ENCODE measurements around the gene DYRK1A.

Gene DYRK1A

GRCh38 chr21:37475186-37475868 is 108.8 kb downstream of the DYRK1A start:
- DNase-seq (ENCODE audit: low read depth in 1 of 2, low spot score in 1 of 2), result no peak

DNA sequence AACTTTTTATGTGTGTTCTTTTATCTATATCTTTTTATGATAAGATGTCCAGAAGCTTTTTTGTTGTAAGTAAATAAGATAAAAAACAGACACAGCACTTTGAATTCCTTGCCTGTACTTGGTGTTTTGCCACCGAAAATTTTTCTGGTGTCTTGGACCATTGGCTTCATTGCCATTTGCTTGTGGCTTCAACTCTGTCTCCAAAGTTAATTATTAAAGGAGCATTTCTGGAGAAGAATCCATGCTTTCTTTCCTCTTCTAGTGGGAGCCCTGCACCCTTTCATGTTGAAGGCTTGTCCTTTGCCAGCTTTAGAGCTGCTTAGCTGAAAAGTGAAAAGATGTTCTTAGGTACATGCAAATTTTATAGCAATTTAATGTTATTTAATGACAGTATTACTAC is 112.2 kb downstream of the DYRK1A start:
- no peak for DNase-seq (ENCODE audit: low read depth in 1 of 2, low spot score in 1 of 2)

DNA sequence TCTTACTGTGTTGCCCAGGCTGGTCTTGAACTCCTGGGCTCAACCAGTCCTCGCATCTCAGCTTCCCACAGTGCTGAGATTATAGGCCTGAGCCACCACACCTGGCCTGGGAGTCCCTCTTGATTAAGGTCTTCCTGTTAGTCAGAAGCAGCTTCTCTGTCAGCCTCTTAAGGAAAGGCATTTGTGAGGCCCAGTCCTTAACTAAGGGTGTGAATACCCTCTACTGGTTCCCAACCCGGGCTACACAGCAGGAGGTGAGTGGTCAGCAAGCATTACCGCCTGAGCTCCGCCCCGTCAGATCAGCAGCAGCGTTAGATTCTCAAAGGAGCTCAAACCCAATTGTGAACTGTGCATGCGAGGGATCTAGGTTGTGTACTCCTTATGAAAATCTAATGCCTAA is 117.2 kb downstream of the DYRK1A start:
- DNase-seq (ENCODE audit: low read depth in 1 of 2, low spot score in 1 of 2), result no peak

DNA sequence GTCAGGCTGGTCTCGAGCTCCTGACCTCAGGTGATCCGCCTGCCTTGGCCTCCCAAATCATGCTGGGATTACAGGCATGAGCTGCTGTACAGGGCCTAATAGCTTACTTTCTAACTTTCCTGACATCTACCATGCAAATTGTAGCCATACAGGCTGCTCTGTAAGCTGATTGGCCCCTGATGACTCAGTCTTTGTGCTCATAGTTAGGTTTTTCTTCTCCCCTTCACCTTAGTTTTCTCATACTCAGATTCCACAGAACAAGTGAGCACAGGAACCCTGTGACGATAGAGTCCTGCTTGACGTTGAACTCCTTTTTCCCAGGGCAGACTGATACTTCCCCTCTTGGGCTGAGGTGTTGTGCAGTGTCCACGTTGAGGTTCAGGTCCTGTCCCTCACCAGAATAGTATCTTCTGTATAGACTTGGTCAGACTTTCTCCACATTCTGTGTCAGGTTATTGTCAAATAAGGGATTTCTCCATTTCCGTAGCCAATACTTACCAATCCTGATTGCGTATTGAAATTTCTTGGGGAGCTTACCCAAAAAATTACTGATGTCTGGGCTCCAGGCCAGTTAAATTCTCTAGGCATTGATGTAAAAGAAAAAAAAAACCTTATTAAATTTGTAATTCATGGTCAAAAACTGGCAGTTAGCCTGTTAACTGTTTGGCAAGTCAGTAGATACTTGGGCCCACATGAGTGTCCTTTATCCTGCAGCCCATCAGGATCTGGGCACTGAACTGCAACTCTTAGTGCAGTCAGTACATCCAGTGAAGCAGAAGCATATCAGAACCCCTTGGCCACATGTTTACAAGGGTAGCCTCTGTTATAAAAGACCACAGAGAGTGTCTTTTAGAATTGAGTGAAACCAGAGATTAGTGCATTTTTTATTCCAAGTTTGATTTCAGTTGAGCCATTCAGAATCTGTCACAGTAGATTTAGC is 118.2 kb downstream of the DYRK1A start:
- no peak for DNase-seq (ENCODE audit: low read depth in 1 of 2, low spot score in 1 of 2)

DNA sequence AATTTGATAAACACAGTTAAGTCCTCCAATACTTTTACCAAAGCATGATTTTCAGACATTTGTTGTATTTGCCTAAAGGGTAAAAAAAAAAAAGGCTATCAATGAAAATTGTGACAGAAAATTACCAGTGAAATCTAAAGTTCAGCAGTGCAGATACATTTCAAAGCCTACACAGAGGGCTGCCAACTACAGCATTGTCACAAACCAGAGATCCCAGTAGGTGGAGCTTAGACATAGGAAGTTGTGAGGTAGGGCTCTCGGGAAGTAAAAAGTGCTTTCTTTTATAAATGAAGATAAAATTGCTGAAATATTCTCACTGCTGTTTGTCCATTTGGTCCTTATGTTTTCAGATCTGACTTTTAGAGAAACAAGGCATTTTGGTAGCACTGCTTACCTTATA is 123.0 kb downstream of the DYRK1A start:
- DNase-seq (ENCODE audit: low read depth in 1 of 2, low spot score in 1 of 2), result no peak

DNA sequence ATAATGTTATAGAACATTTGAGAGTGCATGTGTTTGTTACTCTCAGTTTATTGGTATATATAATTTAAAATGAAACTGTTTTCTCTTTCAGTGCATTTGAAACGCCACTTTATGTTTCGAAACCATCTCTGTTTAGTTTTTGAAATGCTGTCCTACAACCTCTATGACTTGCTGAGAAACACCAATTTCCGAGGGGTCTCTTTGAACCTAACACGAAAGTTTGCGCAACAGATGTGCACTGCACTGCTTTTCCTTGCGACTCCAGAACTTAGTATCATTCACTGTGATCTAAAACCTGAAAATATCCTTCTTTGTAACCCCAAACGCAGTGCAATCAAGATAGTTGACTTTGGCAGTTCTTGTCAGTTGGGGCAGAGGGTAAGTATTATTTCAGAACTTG is 123.5 kb downstream of the DYRK1A start:
- no peak for DNase-seq (ENCODE audit: low read depth in 1 of 2, low spot score in 1 of 2)

DNA sequence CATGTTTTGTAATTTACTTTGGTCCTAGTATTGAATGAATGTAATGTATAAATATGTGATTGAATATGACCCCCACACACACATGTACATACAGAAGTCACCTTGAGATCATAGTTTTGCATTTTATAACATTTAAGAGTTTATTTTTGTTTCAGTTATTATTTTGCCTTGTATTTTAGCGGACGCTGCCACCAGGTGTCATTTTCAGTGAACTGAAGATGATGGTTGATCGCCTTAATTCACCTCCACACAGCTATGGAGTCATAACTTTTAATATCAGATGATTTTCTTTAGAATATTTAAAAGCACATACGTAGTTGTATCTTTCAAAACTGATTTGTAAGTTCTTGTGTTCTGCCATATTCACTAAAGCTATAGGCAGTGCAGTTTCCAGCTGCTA is 130.4 kb downstream of the DYRK1A start:
- no peak for DNase-seq (ENCODE audit: low read depth in 1 of 2, low spot score in 1 of 2)

DNA sequence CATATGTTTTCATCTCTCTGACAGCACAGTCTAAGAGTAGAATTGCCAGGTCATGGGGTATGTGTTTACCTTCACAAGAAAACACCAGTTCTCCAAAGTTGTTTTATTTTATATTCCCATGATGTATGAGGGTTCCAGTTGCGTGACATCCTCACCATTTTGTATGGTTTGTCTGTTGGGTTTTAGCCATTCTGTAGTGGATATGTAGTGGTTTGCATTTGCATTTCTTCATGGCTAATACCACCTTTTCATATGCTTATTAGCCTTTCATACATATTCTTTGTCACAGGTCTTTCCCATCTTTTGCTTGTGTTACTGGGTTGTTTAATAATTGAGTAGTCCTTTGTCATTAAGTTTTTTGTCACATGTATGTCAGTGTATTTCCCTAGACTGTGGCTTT is 132.1 kb downstream of the DYRK1A start:
- no peak for DNase-seq (ENCODE audit: low read depth in 1 of 2, low spot score in 1 of 2)

- DNase-seq (ENCODE audit: low read depth in 1 of 2, low spot score in 1 of 2), result no peak
Observed at GRCh38 chr21:37502947-37503346, 136.4 kb downstream of the DYRK1A start.

DNA sequence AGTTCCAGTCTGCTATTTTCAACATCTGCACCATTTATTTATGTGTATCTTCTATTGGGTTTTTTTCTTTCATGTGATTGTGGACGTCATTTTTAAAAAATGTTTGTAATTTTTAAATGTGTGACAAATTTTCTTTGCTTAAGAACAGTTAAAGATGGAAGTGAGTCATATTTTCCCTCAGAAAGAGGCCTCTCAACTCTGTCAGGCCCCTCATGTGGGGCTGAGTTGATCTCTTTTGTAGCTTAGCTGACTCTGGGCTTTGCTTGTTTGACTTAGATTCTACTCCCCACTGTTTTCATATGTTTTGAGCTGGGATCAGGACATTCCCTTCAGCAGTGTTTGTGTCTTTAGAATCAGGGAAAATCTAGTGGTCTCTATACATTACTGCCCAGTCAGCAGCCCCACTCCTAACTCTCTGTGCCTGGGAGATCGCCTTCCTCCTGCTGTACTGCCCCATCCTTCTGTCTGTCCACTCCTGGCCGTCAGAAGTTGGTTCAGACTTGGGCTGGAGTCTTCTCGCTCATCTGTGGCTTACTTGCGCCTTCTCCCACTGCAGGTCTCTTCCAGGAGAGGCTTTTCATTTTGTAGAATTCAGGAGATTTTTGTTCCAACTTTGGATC is 137.4 kb downstream of the DYRK1A start:
- no peak for DNase-seq (ENCODE audit: low read depth in 1 of 2, low spot score in 1 of 2)

GRCh38 chr21:37505963-37506362 is 139.4 kb downstream of the DYRK1A start:
- no peak for DNase-seq (ENCODE audit: low read depth in 1 of 2, low spot score in 1 of 2)

GRCh38 chr21:37507716-37508115 is 141.1 kb downstream of the DYRK1A start:
- no peak for DNase-seq (ENCODE audit: low read depth in 1 of 2, low spot score in 1 of 2)

GRCh38 chr21:37508341-37508740 is 141.8 kb downstream of the DYRK1A start:
- DNase-seq (ENCODE audit: low read depth in 1 of 2, low spot score in 1 of 2), result no peak

DNA sequence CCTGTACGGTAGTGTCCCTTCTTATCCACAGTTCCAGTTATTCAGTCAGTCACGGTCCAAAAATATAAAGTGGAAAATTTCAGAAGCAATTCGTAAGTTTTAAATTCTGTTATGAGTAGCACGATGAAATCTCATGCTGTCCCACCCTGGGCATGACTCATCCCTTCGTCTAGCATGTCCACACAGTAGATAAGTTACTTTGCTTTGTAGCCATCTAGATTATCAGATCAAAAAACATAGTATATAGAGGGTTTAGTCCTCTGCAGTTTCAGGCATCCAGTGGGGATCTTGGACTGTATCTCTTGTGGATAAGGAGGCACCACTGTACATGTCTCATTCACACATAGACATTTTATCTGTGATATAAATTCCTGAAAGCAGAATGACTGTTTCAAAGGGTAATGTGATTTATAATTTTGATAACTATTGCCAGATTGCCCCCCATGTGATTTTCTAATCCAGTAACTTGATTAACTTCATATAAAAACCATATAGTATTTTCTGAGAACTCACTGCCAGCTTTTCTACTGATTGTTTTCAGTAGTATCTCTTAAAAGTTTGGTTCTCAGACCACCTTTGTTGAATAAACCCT is 143.3 kb downstream of the DYRK1A start:
- DNase-seq (ENCODE audit: low read depth in 1 of 2, low spot score in 1 of 2), result no peak

DNA sequence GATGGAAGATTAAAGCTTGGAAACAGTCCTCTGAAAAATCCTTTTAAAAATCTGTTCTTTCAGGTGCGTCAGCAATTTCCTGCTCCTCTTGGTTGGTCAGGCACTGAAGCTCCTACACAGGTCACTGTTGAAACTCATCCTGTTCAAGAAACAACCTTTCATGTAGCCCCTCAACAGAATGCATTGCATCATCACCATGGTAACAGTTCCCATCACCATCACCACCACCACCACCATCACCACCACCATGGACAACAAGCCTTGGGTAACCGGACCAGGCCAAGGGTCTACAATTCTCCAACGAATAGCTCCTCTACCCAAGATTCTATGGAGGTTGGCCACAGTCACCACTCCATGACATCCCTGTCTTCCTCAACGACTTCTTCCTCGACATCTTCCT is 145.3 kb downstream of the DYRK1A start:
- no peak for DNase-seq (ENCODE audit: low read depth in 1 of 2, low spot score in 1 of 2)

- DNase-seq (ENCODE audit: low read depth in 1 of 2, low spot score in 1 of 2), result no peak
Observed at GRCh38 chr21:37513383-37513782, 146.8 kb downstream of the DYRK1A start.

GRCh38 chr21:37514038-37514667 is 147.6 kb downstream of the DYRK1A start:
- no peak for DNase-seq (ENCODE audit: low read depth in 1 of 2, low spot score in 1 of 2)

GRCh38 chr21:37516998-37517397 is 150.4 kb downstream of the DYRK1A start:
- DNase-seq (ENCODE audit: low read depth in 1 of 2, low spot score in 1 of 2), result no peak

DNA sequence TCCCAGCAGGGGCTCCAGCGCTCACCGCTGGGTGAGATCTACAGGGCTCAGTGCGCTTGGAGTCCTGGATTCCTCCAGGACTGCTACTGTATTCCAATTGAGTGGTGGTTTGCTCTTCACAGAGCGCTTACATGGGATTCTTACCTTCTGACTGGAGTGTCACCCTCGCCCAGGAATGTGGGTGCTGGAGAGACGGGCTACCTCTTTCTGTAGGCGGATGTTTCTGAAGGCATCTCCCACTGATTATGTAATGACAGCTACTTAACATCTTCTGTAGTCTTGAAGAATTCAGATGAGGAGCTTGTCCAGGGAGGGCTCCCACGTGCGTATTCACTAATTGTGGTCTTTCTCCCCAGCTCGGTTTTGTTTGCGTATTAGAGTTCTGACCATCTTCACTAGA is 154.2 kb downstream of the DYRK1A start:
- DNase-seq (ENCODE audit: low read depth in 1 of 2, low spot score in 1 of 2), result no peak

GRCh38 chr21:37521658-37522057 is 155.1 kb downstream of the DYRK1A start:
- DNase-seq (ENCODE audit: low read depth in 1 of 2, low spot score in 1 of 2), result no peak

- no peak for DNase-seq (ENCODE audit: low read depth in 1 of 2, low spot score in 1 of 2)
Observed at GRCh38 chr21:37522641-37523295, 156.2 kb downstream of the DYRK1A start.
